Measurements from ENCODE around the gene TXNDC9. TPM values are rescaled to one million over a fixed set of nuclear protein-coding genes. Genes with fewer than 3 reads are reported as not detected.
"Not testable (repeated sequence)": the region's sequence is repeated elsewhere in the genome, so short reads cannot be mapped to it uniquely, and the experiment has no call there.

The TXNDC9 gene
- total RNA-seq, 1 experiment from 2014 or later = 51.5 TPM

GRCh38 chr2:99337113-99338028, 1.2 kb upstream of the TXNDC9 start, which contains the start of gene EIF5B:
TSS of gene EIF5B (plus strand) at chr2:99337389. CDS start at chr2:99337555, 166 bp downstream.
- Histone ChIP-seq H3K27ac (ENCODE audit: low read length) (peak within 1 kb of the TSS; percentile 73), H3K27me3 (ENCODE audit: low read length) (no peaks in the 10 kb centered on the region), H3K79me2 (ENCODE audit: low read length) (peaks cover 89% of the 10 kb centered on the region), H3K9ac (ENCODE audit: low read length) (peak within 1 kb of the TSS; percentile 93), H3K9me3 (ENCODE audit: low read length) (no peaks in the 10 kb centered on the region), H3K36me3 (ENCODE audit: low read depth, low read length) (peaks cover 4% of the 10 kb centered on the region; the same call in 1 of the 2 replicates), H3K4me1 (ENCODE audit: insufficient read depth, low read length) (peaks cover 34% of the 10 kb centered on the region), H3F3A (ENCODE audit: low read length, unreplicated experiment) (no peaks in the 10 kb centered on the region), H3K4me3 (ENCODE audit: low read length) (peak within 1 kb of the TSS; percentile 81), H3K9me2 (replicated peaks; ENCODE audit: low read length) (no peaks in the 10 kb centered on the region), H2AFZ (ENCODE audit: low read length) (peak within 1 kb of the TSS; percentile 98), H3K4me2 (ENCODE audit: low read length) (peak within 1 kb of the TSS; percentile 96), H4K20me1 (ENCODE audit: low read length) (peaks cover 47% of the 10 kb centered on the region)
- peak; percentile 98 for DNase-seq
- intact Hi-C loops (cut with micrococcal nuclease) = loop anchor here (1.0 to 2.0 kb wide), 2 partner anchors 59 to 183 kb away; partner anchors contain the start of genes LIPT1 and TSGA10
- TF ChIP-seq EZH2phosphoT487 (IDR thresholded peaks at IDR 0.05; ENCODE audit: borderline replicate concordance, low read length) (no peak), EZH2 (IDR thresholded peaks at IDR 0.05; ENCODE audit: low read length, unreplicated experiment) (no peak)
- TF ChIP-seq, protein P1, sequence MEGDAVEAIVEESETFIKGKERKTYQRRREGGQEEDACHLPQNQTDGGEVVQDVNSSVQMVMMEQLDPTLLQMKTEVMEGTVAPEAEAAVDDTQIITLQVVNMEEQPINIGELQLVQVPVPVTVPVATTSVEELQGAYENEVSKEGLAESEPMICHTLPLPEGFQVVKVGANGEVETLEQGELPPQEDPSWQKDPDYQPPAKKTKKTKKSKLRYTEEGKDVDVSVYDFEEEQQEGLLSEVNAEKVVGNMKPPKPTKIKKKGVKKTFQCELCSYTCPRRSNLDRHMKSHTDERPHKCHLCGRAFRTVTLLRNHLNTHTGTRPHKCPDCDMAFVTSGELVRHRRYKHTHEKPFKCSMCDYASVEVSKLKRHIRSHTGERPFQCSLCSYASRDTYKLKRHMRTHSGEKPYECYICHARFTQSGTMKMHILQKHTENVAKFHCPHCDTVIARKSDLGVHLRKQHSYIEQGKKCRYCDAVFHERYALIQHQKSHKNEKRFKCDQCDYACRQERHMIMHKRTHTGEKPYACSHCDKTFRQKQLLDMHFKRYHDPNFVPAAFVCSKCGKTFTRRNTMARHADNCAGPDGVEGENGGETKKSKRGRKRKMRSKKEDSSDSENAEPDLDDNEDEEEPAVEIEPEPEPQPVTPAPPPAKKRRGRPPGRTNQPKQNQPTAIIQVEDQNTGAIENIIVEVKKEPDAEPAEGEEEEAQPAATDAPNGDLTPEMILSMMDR (conservative IDR thresholded peaks at IDR 0.05; ENCODE audit: low read depth, low read length) = peak; percentile 83
- POLR2A ChIA-PET (ENCODE audit: unreplicated experiment) = interaction anchor here (1.1 kb wide), 1 partner anchor 156 kb away, joined by 21 read pairs; the partner anchor contains the start of genes MITD1 and MRPL30
- CTCF ChIA-PET = interaction anchor here (0.6 to 0.8 kb wide), 2 partner anchors 67 to 147 kb away, joined by 3 to 4 read pairs; no protein-coding TSS in a partner anchor
- BruUV-seq (replicated peaks) = no TSS peak
- ATAC-seq = peak; percentile 78

GRCh38 chr2:99336804-99337112, 625 bp upstream of the TXNDC9 start:
- POLR2A ChIA-PET (ENCODE audit: unreplicated experiment) = interaction anchor here (1.1 kb wide), 1 partner anchor 155 kb away, joined by 21 read pairs; the partner anchor contains the start of genes MITD1 and MRPL30
- H3K4me3 ChIP-seq (ENCODE audit: low read length) = peak overlapping the region; percentile 81
- H3F3A ChIP-seq (ENCODE audit: low read length, unreplicated experiment) = no peaks in the 10 kb centered on the region
- H3K36me3 ChIP-seq (ENCODE audit: low read depth, low read length) = peaks cover 10% of the 10 kb centered on the region; the same call in 1 of the 2 replicates
- no peak for TF ChIP-seq EZH2 (IDR thresholded peaks at IDR 0.05; ENCODE audit: low read length, unreplicated experiment)
- no peak for TF ChIP-seq EZH2phosphoT487 (IDR thresholded peaks at IDR 0.05; ENCODE audit: borderline replicate concordance, low read length)
- H3K4me1 ChIP-seq (ENCODE audit: insufficient read depth, low read length) = peaks cover 34% of the 10 kb centered on the region
- CTCF ChIA-PET = no interaction called here
- H3K79me2 ChIP-seq (ENCODE audit: low read length) = peaks cover 89% of the 10 kb centered on the region
- peak overlapping the region; percentile 90 for H3K9ac ChIP-seq (ENCODE audit: low read length)
- no peaks in the 10 kb centered on the region for H3K9me2 ChIP-seq (replicated peaks; ENCODE audit: low read length)
- peak overlapping the region; percentile 98 for H2AFZ ChIP-seq (ENCODE audit: low read length)
- BruUV-seq (replicated peaks) = no TSS peak
- H3K9me3 ChIP-seq (ENCODE audit: low read length) = no peaks in the 10 kb centered on the region
- no peak for DNase-seq
- H3K4me2 ChIP-seq (ENCODE audit: low read length) = peak overlapping the region; percentile 96
- H3K27ac ChIP-seq (ENCODE audit: low read length) = peak overlapping the region; percentile 3
- intact Hi-C loops (cut with micrococcal nuclease) = loop anchor here (1.0 to 2.0 kb wide), 4 partner anchors 60 to 182 kb away; partner anchors contain the start of genes LIPT1, MITD1, MRPL30 and REV1
- peaks cover 42% of the 10 kb centered on the region for H4K20me1 ChIP-seq (ENCODE audit: low read length)
- peak; percentile 3 for ATAC-seq
- H3K27me3 ChIP-seq (ENCODE audit: low read length) = no peaks in the 10 kb centered on the region

DNA sequence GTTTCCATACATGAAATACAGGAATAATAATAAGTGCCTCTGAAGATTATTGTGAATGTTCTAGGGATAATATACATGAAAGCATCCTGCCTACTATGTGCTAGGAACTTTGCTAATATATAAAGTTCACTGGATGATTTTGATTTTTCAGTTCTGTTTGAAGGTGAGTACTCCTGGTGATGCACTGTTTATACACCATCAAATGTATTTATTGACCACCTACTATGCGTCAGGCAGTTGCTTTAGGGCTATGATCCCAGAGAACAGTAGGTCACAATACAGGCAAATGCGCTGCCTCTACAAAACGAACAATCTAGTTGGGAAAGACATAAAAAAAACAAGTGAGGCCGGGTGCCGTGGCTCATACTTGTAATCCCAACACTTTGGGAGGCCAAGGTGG, 10.7 kb downstream of the TXNDC9 start:
- ATAC-seq (no peak), DNase-seq (no peak)
- intact Hi-C loops (cut with micrococcal nuclease) = no loop called here
- ChIA-PET POLR2A (ENCODE audit: unreplicated experiment) (no interaction called here), CTCF (no interaction called here)
- Histone ChIP-seq H3K4me1 (ENCODE audit: insufficient read depth, low read length) (no peaks in the 10 kb centered on the region), H3K9ac (ENCODE audit: low read length) (no peak overlapping the region), H2AFZ (ENCODE audit: low read length) (no peak overlapping the region), H3K36me3 (ENCODE audit: low read depth, low read length) (peaks cover 67% of the 10 kb centered on the region), H3K9me2 (replicated peaks; ENCODE audit: low read length) (no peaks in the 10 kb centered on the region), H3F3A (ENCODE audit: low read length, unreplicated experiment) (no peaks in the 10 kb centered on the region), H3K4me2 (ENCODE audit: low read length) (no peak overlapping the region), H3K9me3 (ENCODE audit: low read length) (no peaks in the 10 kb centered on the region), H3K27ac (ENCODE audit: low read length) (no peak overlapping the region), H3K4me3 (ENCODE audit: low read length) (no peak overlapping the region), H3K79me2 (ENCODE audit: low read length) (peaks cover 16% of the 10 kb centered on the region), H4K20me1 (ENCODE audit: low read length) (no peaks in the 10 kb centered on the region), H3K27me3 (ENCODE audit: low read length) (no peaks in the 10 kb centered on the region)
- no peak for TF ChIP-seq EZH2phosphoT487 (IDR thresholded peaks at IDR 0.05; ENCODE audit: borderline replicate concordance, low read length)
- TF ChIP-seq, protein P1 (conservative IDR thresholded peaks at IDR 0.05; ENCODE audit: low read depth, low read length) = no peak
- TF ChIP-seq EZH2 (IDR thresholded peaks at IDR 0.05; ENCODE audit: low read length, unreplicated experiment) = no peak
- BruUV-seq (replicated peaks) = no TSS peak

GRCh38 chr2:99317873-99318200, 18.3 kb downstream of the TXNDC9 start:
- ATAC-seq; H3K4me2 ChIP-seq (ENCODE audit: low read length); H3K27ac ChIP-seq (ENCODE audit: low read length); H4K20me1 ChIP-seq (ENCODE audit: low read length); H3K4me1 ChIP-seq (ENCODE audit: insufficient read depth, low read length); intact Hi-C loops (cut with micrococcal nuclease); H3K9ac ChIP-seq (ENCODE audit: low read length); H2AFZ ChIP-seq (ENCODE audit: low read length); POLR2A ChIA-PET (ENCODE audit: unreplicated experiment); BruUV-seq (replicated peaks); H3K4me3 ChIP-seq (ENCODE audit: low read length); H3K9me2 ChIP-seq (replicated peaks; ENCODE audit: low read length); CTCF ChIA-PET; DNase-seq; H3F3A ChIP-seq (ENCODE audit: low read length, unreplicated experiment); H3K79me2 ChIP-seq (ENCODE audit: low read length); H3K27me3 ChIP-seq (ENCODE audit: low read length); H3K9me3 ChIP-seq (ENCODE audit: low read length): not testable (repeated sequence)
- peaks cover 45% of the 10 kb centered on the region for H3K36me3 ChIP-seq (ENCODE audit: low read depth, low read length)
